Skin epidermis (tissue), 12 donors: ENCODE results near the gene OR5AU1.

Experiments used
- H3K27ac ChIP-seq, 21 experiments: fragments of 200-600 bp; sonication (generic) in 11 of 21; one replicate each; pipeline ENCODE4 v1.5.0; 2020; ENCODE audit warnings: mild to moderate bottlenecking in 3 of 21, inconsistent platforms in 2 of 21, moderate library complexity in 2 of 21
- H3K4me3 ChIP-seq, 7 experiments: fragments of 200-600 bp; sonication (generic) in 2 of 7; one replicate each; pipeline ENCODE4 v1.5.0; 2020; ENCODE audit warnings: inconsistent platforms in 2 of 7, mild to moderate bottlenecking in 2 of 7, moderate library complexity in 1 of 7

Gene OR5AU1

DNA sequence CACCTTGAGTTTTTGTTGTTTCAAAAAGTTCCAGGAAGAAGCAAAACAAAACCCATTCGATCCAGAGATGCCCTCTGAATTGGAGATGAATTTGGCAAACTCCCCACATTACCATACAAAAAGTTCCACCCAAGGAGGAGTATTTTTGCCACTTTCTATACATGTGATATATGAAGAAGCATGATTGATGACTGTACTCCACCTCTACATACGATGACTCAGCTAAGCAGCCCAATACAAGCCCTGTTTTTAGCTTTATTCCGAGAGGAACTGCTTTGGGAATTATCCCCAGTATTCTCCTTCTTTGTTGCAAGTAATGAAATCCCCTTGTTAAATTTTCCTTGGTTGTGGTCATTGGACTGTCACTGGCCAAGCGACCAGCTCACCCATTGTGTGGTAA lies 43.6 kb downstream of the OR5AU1 start:
- Histone ChIP-seq H3K27ac (no peak overlapping the region), H3K4me3 (no peak overlapping the region)

DNA sequence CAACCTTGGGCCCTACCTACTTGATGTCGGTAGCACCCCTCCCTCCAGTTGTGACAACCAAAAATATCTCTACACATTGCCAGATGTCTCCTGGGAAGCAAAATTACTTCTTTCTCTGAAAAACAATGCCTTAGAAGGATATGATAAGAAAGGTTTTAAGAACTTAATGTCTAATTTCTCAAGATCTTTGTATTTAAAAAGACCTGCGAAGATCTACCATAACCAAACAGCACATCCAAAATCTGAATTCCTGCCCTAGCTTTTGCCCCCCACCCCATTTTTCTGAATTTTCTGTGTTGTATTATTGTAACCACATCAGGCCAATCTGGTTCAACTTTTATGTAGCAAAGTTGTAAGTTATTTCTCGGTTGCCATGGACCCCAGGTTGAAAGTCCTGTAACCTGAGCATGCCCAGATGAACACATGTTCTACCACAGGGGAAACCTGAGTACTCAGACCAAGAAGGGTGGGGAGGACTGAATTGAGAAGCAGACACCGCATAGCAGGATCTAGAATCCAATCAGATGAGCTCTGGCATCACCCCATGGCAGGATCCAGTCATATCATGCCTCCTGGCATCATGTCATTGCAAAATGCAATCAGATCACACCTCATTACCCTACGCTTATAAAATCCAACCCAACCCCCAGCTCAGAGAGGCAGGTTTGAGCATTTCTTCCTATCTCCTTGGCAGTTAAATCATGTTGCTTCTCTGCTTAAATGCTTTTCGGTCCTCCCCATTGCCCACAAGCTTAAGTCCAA lies 46.3 kb downstream of the OR5AU1 start:
- H3K4me3 ChIP-seq: no peak overlapping the region
- peak overlapping the region in 9 of 21 experiments; percentile 28 to 98 (median 38) for H3K27ac ChIP-seq

- H3K27ac ChIP-seq: peak overlapping the region in 7 of 21 experiments; percentile 32 to 99 (median 76)
- no peak overlapping the region for H3K4me3 ChIP-seq
Observed at GRCh38 chr14:21108791-21109190, 47.1 kb downstream of the OR5AU1 start.

DNA sequence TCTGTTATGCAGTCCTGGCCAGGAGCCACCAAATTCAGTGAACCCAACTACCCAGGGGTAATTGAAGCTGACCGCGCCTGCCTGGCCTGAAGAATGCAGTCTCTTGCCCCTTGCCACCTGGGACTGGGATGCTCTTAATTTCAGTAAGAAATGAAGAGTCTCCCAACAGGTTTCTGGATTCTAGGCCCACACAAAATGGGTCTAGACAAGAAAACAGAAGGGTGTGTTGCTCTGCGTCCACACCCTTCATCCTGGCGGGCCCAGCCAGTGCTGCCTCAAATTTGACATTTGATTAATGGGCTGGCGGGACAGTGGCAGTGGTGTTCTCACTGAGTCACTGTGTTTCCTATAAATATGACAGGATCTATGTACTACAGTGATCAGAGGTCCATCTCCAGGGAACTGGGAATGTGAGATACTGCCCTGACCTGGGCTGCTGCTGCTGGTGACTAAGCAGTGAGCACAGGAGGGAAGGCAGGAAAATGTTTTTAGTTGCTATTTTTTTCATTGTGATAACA lies 48.5 kb downstream of the OR5AU1 start:
- Histone ChIP-seq H3K4me3 (no peak overlapping the region), H3K27ac (peak overlapping the region in 20 of 21 experiments; percentile 31 to 100 (median 78))

DNA sequence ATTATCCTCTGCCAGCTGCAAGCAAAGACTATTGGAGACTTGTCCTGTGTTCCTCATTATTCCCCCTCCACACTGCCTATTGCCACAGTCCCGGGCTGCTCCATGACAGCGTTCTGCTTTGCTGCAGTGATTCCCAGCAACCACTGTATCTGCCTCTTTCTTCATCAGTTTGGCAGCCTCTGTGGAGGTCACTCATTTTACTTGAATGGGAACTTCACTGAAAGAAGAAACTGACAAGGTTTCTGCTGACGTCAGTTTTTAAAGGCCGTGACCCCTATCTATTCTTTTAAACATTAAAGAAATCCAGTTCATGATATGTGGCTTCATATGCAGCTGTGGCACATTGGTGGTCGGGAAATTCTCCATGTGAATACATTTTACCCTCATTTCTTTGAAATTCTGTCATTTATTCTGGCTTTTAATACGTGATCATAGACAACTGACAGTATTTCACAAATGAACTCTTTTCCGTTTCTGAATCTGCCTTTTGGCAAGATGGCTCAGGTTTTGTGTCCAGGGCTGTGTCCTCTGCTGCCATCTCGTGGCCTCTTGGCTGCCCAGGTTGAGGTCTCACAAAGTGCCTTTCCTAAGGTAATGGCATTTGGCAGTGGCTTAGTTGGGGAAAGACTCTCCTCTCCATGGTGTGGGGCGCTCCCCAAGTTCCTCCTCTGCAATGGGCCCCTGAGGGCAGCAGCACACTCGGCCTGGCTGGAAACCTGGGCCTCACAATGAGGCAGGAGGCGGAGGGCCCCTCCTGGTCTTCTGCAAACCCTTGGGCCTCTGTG lies 49.2 kb downstream of the OR5AU1 start:
- Histone ChIP-seq H3K27ac (peak overlapping the region in 20 of 21 experiments; percentile 31 to 100 (median 78)), H3K4me3 (peak overlapping the region in 1 of 7 experiments; percentile 13)

DNA sequence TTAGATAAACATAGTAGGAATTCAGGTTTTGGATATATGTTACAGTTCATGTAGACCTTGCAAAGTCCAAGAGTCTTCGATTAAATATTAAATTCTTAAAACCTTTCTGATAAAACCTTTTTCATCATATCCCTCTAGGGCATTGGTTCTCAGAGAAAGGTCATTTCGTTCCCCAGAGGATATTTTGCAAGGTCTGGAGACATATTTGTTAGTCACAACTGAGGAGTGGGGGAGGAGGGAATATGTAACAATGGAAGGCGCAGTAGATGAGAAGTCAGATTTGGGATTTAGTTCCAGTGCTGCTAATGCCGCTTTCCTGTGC lies 49.7 kb downstream of the OR5AU1 start:
- no peak overlapping the region for H3K4me3 ChIP-seq
- peak overlapping the region in 18 of 21 experiments; percentile 31 to 100 (median 98) for H3K27ac ChIP-seq

GRCh38 chr14:21105095-21105494 lies 50.8 kb downstream of the OR5AU1 start:
- peak overlapping the region in 20 of 21 experiments; percentile 18 to 100 (median 99) for H3K27ac ChIP-seq
- no peak overlapping the region for H3K4me3 ChIP-seq
